GM19240 (cell line): ENCODE data around the gene HEATR5B.
"Not testable (repeated sequence)": the region's sequence is repeated elsewhere in the genome, so short reads cannot be mapped to it uniquely, and the experiment has no call there.

Source experiments
- DNase-seq: peaks from one replicate; pipeline ENCODE4 v3.0.0; 2011; ENCODE audit warnings: low spot score; ENCODE audit not compliant: insufficient read length

The HEATR5B gene

GRCh38 chr2:36945240-36945639, 138.9 kb downstream of the HEATR5B start:
- not testable (repeated sequence) for DNase-seq

DNA sequence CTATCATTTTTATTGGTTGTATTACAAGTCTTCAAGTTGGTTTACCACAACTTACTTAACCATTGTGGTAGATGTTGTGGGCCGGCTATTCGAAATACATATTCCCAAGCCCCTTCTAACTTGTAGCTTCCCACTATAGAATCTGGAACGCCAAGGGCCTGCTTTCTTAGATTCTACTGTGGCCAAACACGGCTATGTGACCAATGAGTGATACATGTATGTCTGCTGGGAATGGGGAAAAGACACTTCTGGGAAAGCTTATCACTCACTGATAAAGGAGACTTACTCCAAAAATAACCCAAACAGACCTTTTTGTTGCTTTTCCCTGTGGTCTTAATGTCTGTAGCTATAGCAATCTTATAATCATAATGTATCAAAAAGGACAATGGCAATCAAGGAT, 142.3 kb downstream of the HEATR5B start:
- DNase-seq: no peak

GRCh38 chr2:36936526-36936925, 147.6 kb downstream of the HEATR5B start:
- not testable (repeated sequence) for DNase-seq

DNA sequence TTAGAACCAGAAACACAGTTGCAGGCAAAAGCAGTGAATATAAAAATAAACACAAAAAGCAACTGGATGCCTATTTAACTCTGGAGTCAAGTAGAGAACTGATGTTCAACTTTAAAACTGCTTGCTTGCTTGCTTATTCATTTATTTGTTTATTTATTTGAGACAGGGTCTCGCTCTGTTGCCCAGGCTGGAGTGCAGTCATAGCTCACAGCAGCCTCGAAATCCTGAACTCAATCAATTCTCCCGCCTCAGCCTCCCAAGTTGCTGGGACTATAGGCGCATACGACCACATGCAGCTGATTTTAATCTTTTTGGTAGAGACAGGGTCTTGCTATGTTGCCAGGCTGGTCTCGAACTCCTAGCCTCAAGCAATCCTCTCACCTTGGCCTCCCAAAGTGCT, 152.5 kb downstream of the HEATR5B start:
- not testable (repeated sequence) for DNase-seq
